Hepatocyte (in vitro differentiated cells): ENCODE data around the gene RPS6KA2. TPM values are rescaled to one million over a fixed set of nuclear protein-coding genes. Genes with fewer than 3 reads are reported as not detected.

Experiments
- DNase-seq: peaks from one replicate; pipeline ENCODE4 v3.0.0-alpha.2; 2016; ENCODE audit warnings: low spot score
- H2AFZ ChIP-seq: fragments of 200-600 bp; sonication (generic); 2 replicates; pipeline ENCODE4 v1.6.0; 2016; ENCODE audit warnings: antibody characterized with exemption, mild to moderate bottlenecking
- H3K27ac ChIP-seq: fragments of 200-600 bp; sonication (generic); 2 replicates; pipeline ENCODE4 v1.5.1; 2016; ENCODE audit warnings: mild to moderate bottlenecking
- H3K27me3 ChIP-seq: fragments of 200-600 bp; sonication (generic); 2 replicates; pipeline ENCODE4 v1.6.1; 2016
- H3K36me3 ChIP-seq: fragments of 200-600 bp; sonication (generic); replicated peaks from 2 replicates; pipeline ENCODE4 v1.5.1; 2016; ENCODE audit warnings: low read depth; ENCODE audit not compliant: insufficient read depth
- H3K4me1 ChIP-seq: fragments of 200-600 bp; sonication (generic); 2 replicates; pipeline ENCODE4 v1.5.1; 2016; ENCODE audit warnings: mild to moderate bottlenecking, moderate library complexity; ENCODE audit not compliant: insufficient read depth
- H3K4me2 ChIP-seq: fragments of 200-600 bp; sonication (generic); 2 replicates; pipeline ENCODE4 v1.6.0; 2016
- H3K4me3 ChIP-seq: fragments of 200-600 bp; sonication (generic); 2 replicates; pipeline ENCODE4 v1.5.1; 2016; ENCODE audit warnings: mild to moderate bottlenecking
- H3K79me2 ChIP-seq: fragments of 200-600 bp; sonication (generic); 2 replicates; pipeline ENCODE4 v1.6.0; 2017; ENCODE audit warnings: mild to moderate bottlenecking
- H3K9me2 ChIP-seq: fragments of 200-600 bp; sonication (generic); replicated peaks from 2 replicates; pipeline ENCODE4 v1.6.0; 2017; ENCODE audit warnings: mild to moderate bottlenecking; ENCODE audit not compliant: insufficient read depth
- H3K9me3 ChIP-seq: fragments of 200-600 bp; sonication (generic); 2 replicates; pipeline ENCODE4 v1.5.1; 2016; ENCODE audit warnings: low read depth, mild to moderate bottlenecking
- H4K20me1 ChIP-seq: fragments of 200-600 bp; sonication (generic); 2 replicates; pipeline ENCODE4 v1.6.0; 2016; ENCODE audit warnings: mild to moderate bottlenecking; ENCODE audit not compliant: insufficient read depth, poor library complexity, severe bottlenecking
- EZH2 ChIP-seq: fragments of 200-600 bp; sonication (generic); IDR thresholded peaks from 2 replicates; pipeline ENCODE4 v1.6.1; 2016; ENCODE audit warnings: antibody characterized with exemption, mild to moderate bottlenecking, borderline replicate concordance
- EZH2phosphoT487 ChIP-seq: fragments of 200-600 bp; sonication (generic); IDR thresholded peaks from one replicate; pipeline ENCODE4 v1.6.1; 2018; ENCODE audit warnings: antibody characterized with exemption, mild to moderate bottlenecking, low read depth, moderate library complexity; ENCODE audit not compliant: unreplicated experiment, severe bottlenecking
- WGBS: methylation state at CpG from one replicate; pipeline ENCODE4 v1.1.6; 2016; ENCODE audit warnings: low lambda C conversion rate; ENCODE audit errors: missing lambda C conversion rate; 5-methylcytosine and 5-hydroxymethylcytosine counted together
- polyA plus RNA-seq: library from polyadenylated mRNA; unstranded; fragments of >200 nt; fragmentation: Nextera tagmentation; extraction: Ambion mirVana; gene quantifications from 2 replicates; pipeline ENCODE4 v1.2.1, GENCODE V29; 2016
- total RNA-seq: library from RNA; depleted of rRNA; stranded (reverse); fragments of >200 nt; gene quantifications from 2 replicates; pipeline ENCODE4 v1.2.3, GENCODE V29; 2014
- TF ChIP-seq, protein P1 (sequence below): fragments of 200-600 bp; sonication (generic); IDR thresholded peaks from 2 replicates; pipeline ENCODE4 v1.5.1; 2016; ENCODE audit warnings: antibody characterized with exemption, mild to moderate bottlenecking; ENCODE audit not compliant: poor library complexity

Gene RPS6KA2
- total and polyA plus RNA-seq, 2 experiments from 2014 or later, result 27.7 to 29.2 TPM

- H3K27ac ChIP-seq, result no peak overlapping the region
- H3K36me3 ChIP-seq, result no peaks in the 10 kb centered on the region
- no peaks in the 10 kb centered on the region for H3K79me2 ChIP-seq
- no peaks in the 10 kb centered on the region for H3K9me3 ChIP-seq
- TF ChIP-seq EZH2phosphoT487, result no peak
- TF ChIP-seq, protein P1, sequence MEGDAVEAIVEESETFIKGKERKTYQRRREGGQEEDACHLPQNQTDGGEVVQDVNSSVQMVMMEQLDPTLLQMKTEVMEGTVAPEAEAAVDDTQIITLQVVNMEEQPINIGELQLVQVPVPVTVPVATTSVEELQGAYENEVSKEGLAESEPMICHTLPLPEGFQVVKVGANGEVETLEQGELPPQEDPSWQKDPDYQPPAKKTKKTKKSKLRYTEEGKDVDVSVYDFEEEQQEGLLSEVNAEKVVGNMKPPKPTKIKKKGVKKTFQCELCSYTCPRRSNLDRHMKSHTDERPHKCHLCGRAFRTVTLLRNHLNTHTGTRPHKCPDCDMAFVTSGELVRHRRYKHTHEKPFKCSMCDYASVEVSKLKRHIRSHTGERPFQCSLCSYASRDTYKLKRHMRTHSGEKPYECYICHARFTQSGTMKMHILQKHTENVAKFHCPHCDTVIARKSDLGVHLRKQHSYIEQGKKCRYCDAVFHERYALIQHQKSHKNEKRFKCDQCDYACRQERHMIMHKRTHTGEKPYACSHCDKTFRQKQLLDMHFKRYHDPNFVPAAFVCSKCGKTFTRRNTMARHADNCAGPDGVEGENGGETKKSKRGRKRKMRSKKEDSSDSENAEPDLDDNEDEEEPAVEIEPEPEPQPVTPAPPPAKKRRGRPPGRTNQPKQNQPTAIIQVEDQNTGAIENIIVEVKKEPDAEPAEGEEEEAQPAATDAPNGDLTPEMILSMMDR, result no peak
- TF ChIP-seq EZH2, result no peak
- H3K27me3 ChIP-seq, result no peaks in the 10 kb centered on the region
- 98% methylated on average over 11 of the region's 11 CpGs for WGBS
- no peaks in the 10 kb centered on the region for H3K4me1 ChIP-seq
- no peaks in the 10 kb centered on the region for H3K9me2 ChIP-seq
- no peak overlapping the region for H3K4me2 ChIP-seq
- no peak overlapping the region for H3K4me3 ChIP-seq
- no peaks in the 10 kb centered on the region for H4K20me1 ChIP-seq
- DNase-seq, result no peak
- no peak overlapping the region for H2AFZ ChIP-seq
Observed at GRCh38 chr6:166647896-166648295, 20.8 kb upstream of the RPS6KA2 start.

DNA sequence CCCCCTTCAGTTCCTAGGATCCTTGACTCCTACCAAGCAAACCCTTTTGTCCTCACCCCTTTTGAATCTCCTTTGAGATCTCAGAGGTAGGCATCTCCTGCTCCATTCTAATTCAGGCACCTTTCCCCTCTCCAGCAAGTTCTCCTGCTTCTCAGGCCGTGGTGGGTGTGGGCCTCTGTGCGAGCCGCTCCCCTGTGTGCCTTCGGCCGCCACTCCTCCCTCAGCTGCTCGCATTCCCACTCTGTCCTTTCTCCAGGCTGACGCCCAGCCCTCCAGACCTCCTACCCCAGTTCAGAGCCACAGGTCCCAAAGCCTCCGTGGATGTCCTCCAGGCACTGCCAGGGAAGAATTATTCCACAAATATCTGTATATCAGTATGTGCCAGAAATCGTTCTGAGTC lies 19.7 kb upstream of the RPS6KA2 start:
- H3K4me1 ChIP-seq, result no peaks in the 10 kb centered on the region
- H3K4me2 ChIP-seq, result no peak overlapping the region
- H3K9me3 ChIP-seq, result no peaks in the 10 kb centered on the region
- no peak for TF ChIP-seq EZH2phosphoT487
- TF ChIP-seq EZH2, result no peak
- H3K9me2 ChIP-seq, result no peaks in the 10 kb centered on the region
- no peak for DNase-seq
- no peaks in the 10 kb centered on the region for H3K36me3 ChIP-seq
- no peaks in the 10 kb centered on the region for H3K79me2 ChIP-seq
- no peak overlapping the region for H3K27ac ChIP-seq
- H3K27me3 ChIP-seq, result no peaks in the 10 kb centered on the region
- WGBS, result 82% methylated on average over 9 of the region's 9 CpGs
- H4K20me1 ChIP-seq, result no peaks in the 10 kb centered on the region
- H2AFZ ChIP-seq, result no peak overlapping the region
- no peak overlapping the region for H3K4me3 ChIP-seq

- Histone ChIP-seq H4K20me1 (no peaks in the 10 kb centered on the region), H2AFZ (no peak overlapping the region), H3K9me3 (no peaks in the 10 kb centered on the region), H3K27me3 (no peaks in the 10 kb centered on the region), H3K4me2 (no peak overlapping the region), H3K9me2 (no peaks in the 10 kb centered on the region), H3K4me1 (no peaks in the 10 kb centered on the region), H3K4me3 (no peak overlapping the region), H3K27ac (no peak overlapping the region), H3K36me3 (no peaks in the 10 kb centered on the region), H3K79me2 (no peaks in the 10 kb centered on the region)
- DNase-seq, result no peak
- 74% methylated on average over 8 of the region's 8 CpGs for WGBS
- TF ChIP-seq EZH2 (no peak), EZH2phosphoT487 (no peak)
- TF ChIP-seq, protein P1, result no peak
Observed at GRCh38 chr6:166645896-166646295, 18.8 kb upstream of the RPS6KA2 start.

DNA sequence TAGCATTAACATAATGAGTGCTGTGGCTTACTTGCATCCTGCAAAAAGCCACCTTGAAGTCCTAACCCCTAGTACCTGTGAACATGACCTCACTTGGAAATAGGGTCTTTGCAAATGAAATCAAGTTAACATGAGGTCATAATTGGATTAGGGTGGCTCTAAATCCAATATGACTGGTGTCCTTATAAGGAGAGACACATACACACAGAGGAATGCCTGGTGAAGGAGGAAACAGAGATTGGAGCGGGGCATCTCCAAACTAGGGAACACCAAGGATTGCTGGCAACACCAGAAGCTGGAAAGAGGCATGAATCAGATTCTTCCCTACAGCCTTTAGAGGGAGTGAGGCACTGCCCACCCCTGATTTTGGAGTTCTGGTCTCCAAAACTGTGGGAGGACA lies 17.6 kb upstream of the RPS6KA2 start:
- WGBS, result 92% methylated on average over 1 of the region's 1 CpG
- no peak for DNase-seq
- H3K27ac ChIP-seq, result no peak overlapping the region

More for the DNA sequence above, 17.6 kb upstream of the RPS6KA2 start:
- Histone ChIP-seq H3K79me2 (no peaks in the 10 kb centered on the region), H3K4me3 (no peak overlapping the region), H3K4me1 (no peaks in the 10 kb centered on the region), H3K36me3 (no peaks in the 10 kb centered on the region), H4K20me1 (no peaks in the 10 kb centered on the region), H3K9me3 (no peaks in the 10 kb centered on the region), H3K27me3 (no peaks in the 10 kb centered on the region), H3K9me2 (no peaks in the 10 kb centered on the region), H2AFZ (no peak overlapping the region), H3K4me2 (no peak overlapping the region)
- TF ChIP-seq EZH2phosphoT487, result no peak
- TF ChIP-seq EZH2, result no peak
- TF ChIP-seq, protein P1, result no peak
